MM.1S (cell line): ENCODE data around the gene SMPD3.

Experiments
- DNase-seq: peaks from one replicate; pipeline ENCODE4 v3.0.0-alpha.2; 2015
- H2AFZ ChIP-seq: fragments of 300-600 bp; sonication (generic); 2 replicates; pipeline ENCODE4 v1.6.0; 2016; ENCODE audit warnings: antibody characterized with exemption, low read length
- H3F3A ChIP-seq: fragments of 300-600 bp; sonication (generic); 2 replicates; pipeline ENCODE4 v1.6.1; 2016; ENCODE audit warnings: mild to moderate bottlenecking, antibody characterized with exemption, low read length, moderate library complexity, mixed read lengths; ENCODE audit not compliant: insufficient read depth
- H3K27ac ChIP-seq: fragments of 300-600 bp; sonication (generic); 2 replicates; pipeline ENCODE4 v1.5.1; 2016; ENCODE audit warnings: mild to moderate bottlenecking, low read length
- H3K27me3 ChIP-seq: fragments of 300-600 bp; sonication (generic); replicated peaks from 2 replicates; pipeline ENCODE4 v1.6.0; 2016; ENCODE audit warnings: low read length; ENCODE audit not compliant: insufficient read depth
- H3K36me3 ChIP-seq: fragments of 300-600 bp; sonication (generic); replicated peaks from 2 replicates; pipeline ENCODE4 v1.6.1; 2016; ENCODE audit warnings: mild to moderate bottlenecking, low read length, mixed read lengths; ENCODE audit not compliant: insufficient read depth
- H3K4me1 ChIP-seq: fragments of 300-600 bp; sonication (generic); 2 replicates; pipeline ENCODE4 v1.6.1; 2016; ENCODE audit warnings: low read length, mixed read lengths
- H3K4me2 ChIP-seq: fragments of 300-600 bp; sonication (generic); 2 replicates; pipeline ENCODE4 v1.6.0; 2016; ENCODE audit warnings: low read depth, low read length
- H3K4me3 ChIP-seq: fragments of 300-600 bp; sonication (generic); 2 replicates; pipeline ENCODE4 v1.5.1; 2016; ENCODE audit warnings: low read length, mixed read lengths
- H3K79me2 ChIP-seq: fragments of 300-600 bp; sonication (generic); 2 replicates; pipeline ENCODE4 v1.6.1; 2016; ENCODE audit warnings: mixed run types, low read length, mixed read lengths
- H3K9ac ChIP-seq: fragments of 300-600 bp; sonication (generic); 2 replicates; pipeline ENCODE4 v1.6.1; 2016; ENCODE audit warnings: low read length, mixed read lengths
- H3K9me2 ChIP-seq: fragments of 300-600 bp; sonication (generic); replicated peaks from 2 replicates; pipeline ENCODE4 v1.6.1; 2016; ENCODE audit warnings: mild to moderate bottlenecking, low read length, mixed read lengths; ENCODE audit not compliant: insufficient read depth
- H3K9me3 ChIP-seq: fragments of 300-600 bp; sonication (generic); replicated peaks from 2 replicates; pipeline ENCODE4 v1.6.1; 2016; ENCODE audit warnings: mild to moderate bottlenecking, low read length, mixed read lengths; ENCODE audit not compliant: insufficient read depth
- H4K20me1 ChIP-seq: fragments of 300-600 bp; sonication (generic); 2 replicates; pipeline ENCODE4 v1.6.1; 2016; ENCODE audit warnings: mild to moderate bottlenecking, low read length, moderate library complexity, mixed read lengths; ENCODE audit not compliant: insufficient read depth
- CTCF ChIP-seq: fragments of 300-600 bp; sonication (generic); IDR thresholded peaks from 2 replicates; pipeline ENCODE4 v1.5.1; 2016; ENCODE audit warnings: antibody characterized with exemption, low read length, mixed read lengths
- EZH2 ChIP-seq: fragments of 300-600 bp; sonication (generic); optimal IDR thresholded peaks from 2 replicates; pipeline ENCODE3; 2017; ENCODE audit warnings: low read depth, mild to moderate bottlenecking, antibody characterized with exemption, low read length, mixed read lengths
- EZH2phosphoT487 ChIP-seq: fragments of 300-600 bp; sonication (generic); IDR thresholded peaks from 2 replicates; pipeline ENCODE4 v1.6.1; 2018; ENCODE audit warnings: antibody characterized with exemption, low read length

Gene SMPD3

GRCh38 chr16:68411086-68411485 lies 37.2 kb downstream of the SMPD3 start:
- no peak overlapping the region for H3K27ac ChIP-seq
- no peaks in the 10 kb centered on the region for H3K79me2 ChIP-seq
- no peak for DNase-seq

GRCh38 chr16:68408967-68409366 lies 39.3 kb downstream of the SMPD3 start:
- Histone ChIP-seq H3K27me3 (no peaks in the 10 kb centered on the region), H3K4me2 (no peak overlapping the region), H3K9ac (no peak overlapping the region), H3K79me2 (no peaks in the 10 kb centered on the region), H3K4me1 (no peaks in the 10 kb centered on the region), H3F3A (no peaks in the 10 kb centered on the region), H3K4me3 (no peak overlapping the region), H3K36me3 (no peaks in the 10 kb centered on the region), H3K27ac (no peak overlapping the region), H2AFZ (no peak overlapping the region), H3K9me3 (no peaks in the 10 kb centered on the region), H4K20me1 (no peaks in the 10 kb centered on the region), H3K9me2 (no peaks in the 10 kb centered on the region)
- TF ChIP-seq EZH2phosphoT487: no peak
- no peak for DNase-seq

More at GRCh38 chr16:68411086-68411485, 37.2 kb downstream of the SMPD3 start:
- no peaks in the 10 kb centered on the region for H3K9me3 ChIP-seq
- H3K9ac ChIP-seq: no peak overlapping the region
- no peaks in the 10 kb centered on the region for H3K36me3 ChIP-seq
- H3K9me2 ChIP-seq: no peaks in the 10 kb centered on the region
- H3K27me3 ChIP-seq: no peaks in the 10 kb centered on the region
- no peak overlapping the region for H2AFZ ChIP-seq
- H3K4me2 ChIP-seq: no peak overlapping the region
- no peaks in the 10 kb centered on the region for H4K20me1 ChIP-seq
- H3F3A ChIP-seq: no peaks in the 10 kb centered on the region
- H3K4me3 ChIP-seq: no peak overlapping the region
- no peak for TF ChIP-seq EZH2
- TF ChIP-seq CTCF: no peak
- TF ChIP-seq EZH2phosphoT487: no peak
- H3K4me1 ChIP-seq: no peaks in the 10 kb centered on the region

- H3K9me3 ChIP-seq: no peaks in the 10 kb centered on the region
- H3K9ac ChIP-seq: no peak overlapping the region
- no peaks in the 10 kb centered on the region for H3K79me2 ChIP-seq
- no peaks in the 10 kb centered on the region for H3F3A ChIP-seq
- no peaks in the 10 kb centered on the region for H4K20me1 ChIP-seq
- H3K27ac ChIP-seq: no peak overlapping the region
- TF ChIP-seq CTCF (no peak), EZH2phosphoT487 (no peak), EZH2 (no peak)
- no peak for DNase-seq
- H3K4me3 ChIP-seq: no peak overlapping the region
- no peak overlapping the region for H3K4me2 ChIP-seq
- no peaks in the 10 kb centered on the region for H3K9me2 ChIP-seq
- no peaks in the 10 kb centered on the region for H3K36me3 ChIP-seq
- no peak overlapping the region for H2AFZ ChIP-seq
- H3K4me1 ChIP-seq: no peaks in the 10 kb centered on the region
- no peaks in the 10 kb centered on the region for H3K27me3 ChIP-seq
These were observed 39.9 kb downstream of the SMPD3 start for GRCh38 chr16:68408428-68408827.

- DNase-seq: no peak
- Histone ChIP-seq H3K9ac (no peak overlapping the region), H3K27me3 (no peaks in the 10 kb centered on the region), H3K4me1 (no peaks in the 10 kb centered on the region), H3K79me2 (no peaks in the 10 kb centered on the region), H4K20me1 (no peaks in the 10 kb centered on the region), H3K36me3 (no peaks in the 10 kb centered on the region), H3K9me3 (no peaks in the 10 kb centered on the region), H3K4me3 (no peak overlapping the region), H3K9me2 (no peaks in the 10 kb centered on the region), H2AFZ (no peak overlapping the region), H3K27ac (no peak overlapping the region), H3F3A (no peaks in the 10 kb centered on the region), H3K4me2 (no peak overlapping the region)
- TF ChIP-seq EZH2: no peak
- no peak for TF ChIP-seq CTCF
- no peak for TF ChIP-seq EZH2phosphoT487
These were observed 41.7 kb downstream of the SMPD3 start for GRCh38 chr16:68406458-68407152.
